Caco-2 (cell line): ENCODE measurements around the gene UHRF2. TPM values are rescaled to one million over a fixed set of nuclear protein-coding genes. Genes with fewer than 3 reads are reported as not detected.

Experiments
- BruUV-seq: library from RNA; stranded (reverse); fragments of 400-500 nt; replicated peaks from 2 replicates; lab custom pipeline; 2021; lab: Mats Ljungman, UMichigan
- CTCF ChIA-PET: fragments of 300-600 bp; sonication (Branson Sonifier 250); formaldehyde crosslinking; loops from one replicate; lab custom pipeline; 2022; ENCODE audit warnings: antibody characterized with exemption; lab: Charles Lee
- POLR2A ChIA-PET: fragments of 300-600 bp; sonication (Branson Sonifier 250); formaldehyde crosslinking; loops from one replicate; lab custom pipeline; 2022; ENCODE audit warnings: antibody characterized with exemption; lab: Charles Lee
- DNase-seq, 2 experiments: peaks; one replicate each; pipeline versions ENCODE4 v3.0.0 to v3.0.0-alpha.2; 2020 to 2022
- H3K27me3 ChIP-seq: replicated peaks from 2 replicates; pipeline ENCODE4 v1.6.0; 2011; ENCODE audit warnings: low read length; ENCODE audit not compliant: control insufficient read depth, insufficient read depth
- H3K36me3 ChIP-seq: 2 replicates; pipeline ENCODE4 v1.5.1; 2011; ENCODE audit warnings: low read length; ENCODE audit not compliant: control insufficient read depth, insufficient read depth
- H3K4me1 ChIP-seq: fragments of 250-450 bp; sonication (Bioruptor Pico); 2 replicates; pipeline ENCODE4 v1.5.1; 2020; ENCODE audit warnings: mild to moderate bottlenecking
- H3K4me3 ChIP-seq: 2 replicates; pipeline ENCODE4 v1.5.1; 2011; ENCODE audit warnings: low read depth, mild to moderate bottlenecking, control low read depth, low read length
- H3K9me3 ChIP-seq: fragments of 250-450 bp; sonication (Bioruptor Pico); 2 replicates; pipeline ENCODE4 v1.5.1; 2020; ENCODE audit warnings: mild to moderate bottlenecking, moderate library complexity
- H3K27ac Mint-ChIP-seq: one replicate; pipeline ENCODE4 v1.8.0; 2022; ENCODE audit warnings: mixed read lengths; ENCODE audit not compliant: unreplicated experiment
- H3K27me3 Mint-ChIP-seq: one replicate; pipeline ENCODE4 v1.8.0; 2022; ENCODE audit warnings: mixed read lengths; ENCODE audit not compliant: insufficient read depth, unreplicated experiment
- H3K36me3 Mint-ChIP-seq: one replicate; pipeline ENCODE4 v1.8.0; 2022; ENCODE audit warnings: mild to moderate bottlenecking, mixed read lengths; ENCODE audit not compliant: insufficient read depth, unreplicated experiment
- H3K4me1 Mint-ChIP-seq: one replicate; pipeline ENCODE4 v1.8.0; 2022; ENCODE audit warnings: low read depth, mixed read lengths; ENCODE audit not compliant: unreplicated experiment
- H3K4me3 Mint-ChIP-seq: one replicate; pipeline ENCODE4 v1.8.0; 2022; ENCODE audit warnings: mild to moderate bottlenecking, moderate library complexity, mixed read lengths; ENCODE audit not compliant: unreplicated experiment
- H3K9me3 Mint-ChIP-seq: one replicate; pipeline ENCODE4 v1.8.0; 2022; ENCODE audit warnings: mixed read lengths; ENCODE audit not compliant: unreplicated experiment
- CTCF ChIP-seq, 2 experiments: fragments of 200-600 bp in 1 of 2; IDR thresholded peaks; 1 replicate in 1 of 2; 2 replicates in 1 of 2; pipeline versions ENCODE4 v1.5.1 to v1.8.0; 2011 to 2022; ENCODE audit warnings: antibody characterized with exemption in 1 of 2, control low read depth in 1 of 2, inconsistent platforms in 1 of 2, low read depth in 1 of 2, low read length in 1 of 2, mild to moderate bottlenecking in 1 of 2, moderate library complexity in 1 of 2; ENCODE audit not compliant: insufficient read depth in 1 of 2, severe bottlenecking in 1 of 2, unreplicated experiment in 1 of 2
- intact Hi-C: fragments of 100-400 bp; cut with micrococcal nuclease; formaldehyde crosslinking; loops from one replicate; pipeline ENCODE4 v1.10.0; 2022; ENCODE audit not compliant: unreplicated experiment
- total RNA-seq: library from RNA; stranded (reverse); gene quantifications from 2 replicates; pipeline ENCODE4 v1.2.3, GENCODE V29; 2022

The UHRF2 gene
- total RNA-seq, 1 experiment from 2014 or later: 38.1 TPM

- Mint-ChIP-seq H3K4me1 (no peaks in the 10 kb centered on the region), H3K36me3 (peaks cover 9% of the 10 kb centered on the region), H3K27me3 (no peaks in the 10 kb centered on the region), H3K27ac (no peak overlapping the region), H3K4me3 (no peak overlapping the region), H3K9me3 (no peaks in the 10 kb centered on the region)
- intact Hi-C loops: no loop called here
- H3K9me3 ChIP-seq: no peaks in the 10 kb centered on the region
- no TSS peak for BruUV-seq
- CTCF ChIA-PET: no interaction called here
- no peak for DNase-seq
- no peaks in the 10 kb centered on the region for H3K27me3 ChIP-seq
- no peak for TF ChIP-seq CTCF (IDR thresholded peaks at IDR 0.05; ENCODE audit: insufficient read depth in 1 of 2, low read depth in 1 of 2, low read length in 1 of 2, severe bottlenecking in 1 of 2, unreplicated experiment in 1 of 2)
- no peak overlapping the region for H3K4me3 ChIP-seq
- POLR2A ChIA-PET: no interaction called here
- no peaks in the 10 kb centered on the region for H3K4me1 ChIP-seq
- no peaks in the 10 kb centered on the region for H3K36me3 ChIP-seq
These were observed 26.2 kb downstream of the UHRF2 start for GRCh38 chr9:6439051-6439703.

- no peak for TF ChIP-seq CTCF (IDR thresholded peaks at IDR 0.05; ENCODE audit: insufficient read depth in 1 of 2, low read depth in 1 of 2, low read length in 1 of 2, severe bottlenecking in 1 of 2, unreplicated experiment in 1 of 2)
These were observed 27.4 kb downstream of the UHRF2 start for GRCh38 chr9:6440405-6440804.

GRCh38 chr9:6441269-6441668 lies 28.3 kb downstream of the UHRF2 start:
- Histone ChIP-seq H3K4me1 (no peaks in the 10 kb centered on the region), H3K36me3 (no peaks in the 10 kb centered on the region), H3K4me3 (no peak overlapping the region), H3K9me3 (no peaks in the 10 kb centered on the region), H3K27me3 (no peaks in the 10 kb centered on the region)
- no peaks in the 10 kb centered on the region for H3K36me3 Mint-ChIP-seq
- DNase-seq: no peak
- H3K4me1 Mint-ChIP-seq: no peaks in the 10 kb centered on the region
- no peak overlapping the region for H3K27ac Mint-ChIP-seq
- no peaks in the 10 kb centered on the region for H3K9me3 Mint-ChIP-seq
- intact Hi-C loops: no loop called here
- ChIA-PET CTCF (no interaction called here), POLR2A (no interaction called here)
- H3K27me3 Mint-ChIP-seq: no peaks in the 10 kb centered on the region
- no peak overlapping the region for H3K4me3 Mint-ChIP-seq
- BruUV-seq: no TSS peak
- no peak for TF ChIP-seq CTCF (IDR thresholded peaks at IDR 0.05; ENCODE audit: insufficient read depth in 1 of 2, low read depth in 1 of 2, low read length in 1 of 2, severe bottlenecking in 1 of 2, unreplicated experiment in 1 of 2)

More at GRCh38 chr9:6440405-6440804, 27.4 kb downstream of the UHRF2 start:
- Histone ChIP-seq H3K4me1 (no peaks in the 10 kb centered on the region), H3K27me3 (no peaks in the 10 kb centered on the region), H3K36me3 (no peaks in the 10 kb centered on the region), H3K9me3 (no peaks in the 10 kb centered on the region), H3K4me3 (no peak overlapping the region)
- no peaks in the 10 kb centered on the region for H3K9me3 Mint-ChIP-seq
- H3K4me1 Mint-ChIP-seq: no peaks in the 10 kb centered on the region
- H3K27me3 Mint-ChIP-seq: no peaks in the 10 kb centered on the region
- H3K4me3 Mint-ChIP-seq: no peak overlapping the region
- no peak for DNase-seq
- ChIA-PET CTCF (no interaction called here), POLR2A (no interaction called here)
- BruUV-seq: no TSS peak
- no peaks in the 10 kb centered on the region for H3K36me3 Mint-ChIP-seq
- no peak overlapping the region for H3K27ac Mint-ChIP-seq
- intact Hi-C loops: no loop called here
